WTC11 (cell line): Measurements from ENCODE around the gene SCN4B. TPM values are rescaled to one million over a fixed set of nuclear protein-coding genes. Genes with fewer than 3 reads are reported as not detected.

Source experiments
- ATAC-seq: fragments of 200-7000 bp; cut with Tn5 transposase; 2 replicates; pipeline ENCODE4 v1.10.0; 2021; ENCODE audit warnings: mild to moderate bottlenecking, moderate library complexity
- CTCF ChIA-PET: fragments of 300-600 bp; sonication (Branson Sonifier 250); formaldehyde crosslinking; loops from one replicate; lab custom pipeline; 2021; ENCODE audit warnings: antibody characterized with exemption; lab: Charles Lee
- POLR2A ChIA-PET: fragments of 350-600 bp; sonication (Branson Sonifier 250); formaldehyde crosslinking; loops from one replicate; lab custom pipeline; 2021; ENCODE audit warnings: antibody characterized with exemption; lab: Charles Lee
- DNase-seq: peaks from one replicate; pipeline ENCODE4 v3.0.0; 2021; ENCODE audit warnings: low spot score
- H3K27ac Mint-ChIP-seq: 2 replicates; pipeline ENCODE4 v1.8.0; 2021; ENCODE audit warnings: mixed read lengths
- H3K27me3 Mint-ChIP-seq: 2 replicates; pipeline ENCODE4 v1.8.0; 2021; ENCODE audit warnings: low read depth, mild to moderate bottlenecking, moderate library complexity, mixed read lengths
- H3K36me3 Mint-ChIP-seq: 2 replicates; pipeline ENCODE4 v1.8.0; 2021; ENCODE audit warnings: mixed read lengths
- H3K4me1 Mint-ChIP-seq: 2 replicates; pipeline ENCODE4 v1.8.0; 2022; ENCODE audit warnings: mixed read lengths
- H3K4me3 Mint-ChIP-seq: 2 replicates; pipeline ENCODE4 v1.8.0; 2021; ENCODE audit warnings: mild to moderate bottlenecking, moderate library complexity, mixed read lengths
- H3K9me3 Mint-ChIP-seq: 2 replicates; pipeline ENCODE4 v1.8.0; 2021; ENCODE audit warnings: mixed read lengths
- AFF4 ChIP-seq: sonication (generic); formaldehyde crosslinking; IDR thresholded peaks from 2 replicates; pipeline ENCODE4 v1.8.1; 2023; ENCODE audit warnings: mild to moderate bottlenecking, missing genetic modification reagents, borderline replicate concordance
- AR ChIP-seq: fragments of 250-450 bp; sonication (Bioruptor Pico); IDR thresholded peaks from 2 replicates; pipeline ENCODE4 v1.9.0; 2021; ENCODE audit warnings: mild to moderate bottlenecking
- ATF6 ChIP-seq: sonication (generic); formaldehyde crosslinking; IDR thresholded peaks from 2 replicates; pipeline ENCODE4 v1.8.1; 2023; ENCODE audit warnings: mild to moderate bottlenecking, missing genetic modification reagents
- CREB1 ChIP-seq: sonication (generic); formaldehyde crosslinking; IDR thresholded peaks from 2 replicates; pipeline ENCODE4 v1.8.0; 2023; ENCODE audit warnings: mild to moderate bottlenecking, missing genetic modification reagents
- E2F1 ChIP-seq: sonication (generic); formaldehyde crosslinking; IDR thresholded peaks from 2 replicates; pipeline ENCODE4 v1.8.0; 2022; ENCODE audit warnings: mild to moderate bottlenecking, missing genetic modification reagents
- ETV6 ChIP-seq: sonication (generic); formaldehyde crosslinking; IDR thresholded peaks from 2 replicates; pipeline ENCODE4 v1.8.1; 2022; ENCODE audit warnings: mild to moderate bottlenecking, missing genetic modification reagents
- FOXP1 ChIP-seq: sonication (generic); formaldehyde crosslinking; IDR thresholded peaks from 2 replicates; pipeline ENCODE4 v1.8.0; 2022; ENCODE audit warnings: missing genetic modification reagents, mild to moderate bottlenecking, moderate library complexity, borderline replicate concordance
- JAZF1 ChIP-seq: fragments of 250-450 bp; sonication (Bioruptor Pico); IDR thresholded peaks from 2 replicates; pipeline ENCODE4 v1.9.0; 2021; ENCODE audit warnings: moderate library complexity, mild to moderate bottlenecking, inconsistent platforms
- KAT7 ChIP-seq: sonication (generic); formaldehyde crosslinking; IDR thresholded peaks from 2 replicates; pipeline ENCODE4 v1.8.1; 2023; ENCODE audit warnings: missing genetic modification reagents, mild to moderate bottlenecking, borderline replicate concordance
- NFATC4 ChIP-seq: fragments of 250-450 bp; sonication (Bioruptor Pico); IDR thresholded peaks from 2 replicates; pipeline ENCODE4 v1.9.0; 2021; ENCODE audit warnings: mild to moderate bottlenecking
- NR2C2 ChIP-seq: sonication (generic); formaldehyde crosslinking; IDR thresholded peaks from 2 replicates; pipeline ENCODE4 v1.8.0; 2022; ENCODE audit warnings: mild to moderate bottlenecking, missing genetic modification reagents
- PRRX2 ChIP-seq: fragments of 250-450 bp; sonication (Bioruptor Pico); IDR thresholded peaks from 2 replicates; pipeline ENCODE4 v1.8.0; 2021; ENCODE audit warnings: mild to moderate bottlenecking
- RELA ChIP-seq: sonication (generic); formaldehyde crosslinking; IDR thresholded peaks from 2 replicates; pipeline ENCODE4 v1.8.1; 2022; ENCODE audit warnings: missing genetic modification reagents, mild to moderate bottlenecking, borderline replicate concordance
- TEAD1 ChIP-seq: sonication (generic); formaldehyde crosslinking; IDR thresholded peaks from 2 replicates; pipeline ENCODE4 v1.8.0; 2022; ENCODE audit warnings: mild to moderate bottlenecking, missing genetic modification reagents
- USF2 ChIP-seq: sonication (generic); formaldehyde crosslinking; IDR thresholded peaks from 2 replicates; pipeline ENCODE4 v1.8.1; 2023; ENCODE audit warnings: mild to moderate bottlenecking, missing genetic modification reagents, moderate library complexity
- ZNF317 ChIP-seq: sonication (generic); formaldehyde crosslinking; IDR thresholded peaks from 2 replicates; pipeline ENCODE4 v1.8.1; 2023; ENCODE audit warnings: low read depth, mild to moderate bottlenecking, moderate library complexity, missing genetic modification reagents, borderline replicate concordance
- ZNF416 ChIP-seq: fragments of 250-450 bp; sonication (Bioruptor Pico); IDR thresholded peaks from 2 replicates; pipeline ENCODE4 v1.9.0; 2021; ENCODE audit warnings: mild to moderate bottlenecking, inconsistent platforms
- ZNF423 ChIP-seq: fragments of 250-450 bp; sonication (Bioruptor Pico); IDR thresholded peaks from 2 replicates; pipeline ENCODE4 v2.1.2; 2022; ENCODE audit warnings: mild to moderate bottlenecking, moderate library complexity
- total RNA-seq: library from RNA; stranded (reverse); gene quantifications from 3 replicates; pipeline ENCODE4 v1.2.3, GENCODE V29; 2021

The SCN4B gene
- total RNA-seq, 1 experiment from 2014 or later = 4.4 TPM

- H3K27ac Mint-ChIP-seq = no peak overlapping the region
- TF ChIP-seq E2F1 (CRISPR knock-in tag) (no peak), ETV6 (CRISPR knock-in tag) (0 out of 2 replicates have a peak, but pooled peaks have one; percentile 75), TEAD1 (CRISPR knock-in tag) (peak; percentile 29; the same call in 1 of the 2 replicates), FOXP1 (CRISPR knock-in tag) (no peak)
- TF ChIP-seq, all 79 proteins: peak for 2
- DNase-seq = no peak
These were observed 44.1 kb downstream of the SCN4B start for GRCh38 chr11:118108513-118108912.

GRCh38 chr11:118106789-118107335 lies 45.8 kb downstream of the SCN4B start:
- Mint-ChIP-seq H3K4me3 (no peak overlapping the region), H3K4me1 (peaks cover 25% of the 10 kb centered on the region), H3K36me3 (no peaks in the 10 kb centered on the region), H3K9me3 (no peaks in the 10 kb centered on the region), H3K27ac (no peak overlapping the region), H3K27me3 (peaks cover 2% of the 10 kb centered on the region; the same call in 1 of the 2 replicates)
- CTCF ChIA-PET = no interaction called here
- no peak for ATAC-seq
- POLR2A ChIA-PET = no interaction called here
- TF ChIP-seq ZNF423 (CRISPR knock-in tag) = no peak
- TF ChIP-seq PRRX2 (CRISPR knock-in tag) = no peak
- no peak for TF ChIP-seq AFF4
- TF ChIP-seq ATF6 (CRISPR knock-in tag) = no peak
- DNase-seq = no peak

More at GRCh38 chr11:118108513-118108912, 44.1 kb downstream of the SCN4B start:
- no peak overlapping the region for H3K4me3 Mint-ChIP-seq
- peak; percentile 80 for ATAC-seq
- peaks cover 21% of the 10 kb centered on the region for H3K4me1 Mint-ChIP-seq
- no peaks in the 10 kb centered on the region for H3K9me3 Mint-ChIP-seq
- peaks cover 2% of the 10 kb centered on the region; the same call in 1 of the 2 replicates for H3K27me3 Mint-ChIP-seq
- POLR2A ChIA-PET = interaction anchor here (0.6 kb wide), 1 partner anchor 229 kb away, joined by 5 read pairs; no protein-coding TSS in a partner anchor
- CTCF ChIA-PET = interaction anchor here (1.3 to 1.4 kb wide), 2 partner anchors 55 to 162 kb away, joined by 4 to 5 read pairs; no protein-coding TSS in a partner anchor
- H3K36me3 Mint-ChIP-seq = no peaks in the 10 kb centered on the region

- H3K36me3 Mint-ChIP-seq = no peaks in the 10 kb centered on the region
- no peak overlapping the region for H3K27ac Mint-ChIP-seq
- H3K4me1 Mint-ChIP-seq = peaks cover 25% of the 10 kb centered on the region
- ChIA-PET CTCF (no interaction called here), POLR2A (no interaction called here)
- TF ChIP-seq RELA (CRISPR knock-in tag) = no peak
- no peak overlapping the region for H3K4me3 Mint-ChIP-seq
- no peak for DNase-seq
- no peak for ATAC-seq
- H3K9me3 Mint-ChIP-seq = no peaks in the 10 kb centered on the region
- peaks cover 2% of the 10 kb centered on the region; the same call in 1 of the 2 replicates for H3K27me3 Mint-ChIP-seq
These were observed 46.8 kb downstream of the SCN4B start for GRCh38 chr11:118105657-118106305.

- Mint-ChIP-seq H3K27ac (no peak overlapping the region), H3K36me3 (no peaks in the 10 kb centered on the region), H3K27me3 (peaks cover 2% of the 10 kb centered on the region; the same call in 1 of the 2 replicates), H3K4me3 (no peak overlapping the region), H3K9me3 (no peaks in the 10 kb centered on the region), H3K4me1 (peaks cover 33% of the 10 kb centered on the region)
- POLR2A ChIA-PET = no interaction called here
- ATAC-seq = no peak
- CTCF ChIA-PET = no interaction called here
- no peak for DNase-seq
- TF ChIP-seq NFATC4 (CRISPR knock-in tag) = no peak
- no peak for TF ChIP-seq ZNF416 (CRISPR knock-in tag)
- TF ChIP-seq ZNF317 = no peak
- TF ChIP-seq JAZF1 (CRISPR knock-in tag) = no peak
- TF ChIP-seq AR = no peak
- TF ChIP-seq USF2 (CRISPR knock-in tag) = no peak
- TF ChIP-seq KAT7 (CRISPR knock-in tag) = no peak
- TF ChIP-seq NR2C2 (CRISPR knock-in tag) = no peak
- TF ChIP-seq CREB1 (CRISPR knock-in tag) = no peak
These were observed 48.1 kb downstream of the SCN4B start for GRCh38 chr11:118104491-118104890.
